GM19463 (cell line): ENCODE measurements around the gene TMEM117.

Experiments
- ATAC-seq: cut with Tn5 transposase; IDR thresholded peaks from one replicate; pipeline ENCODE4 v1.9.1; 2021; ENCODE audit warnings: mild to moderate bottlenecking, moderate library complexity; ENCODE audit not compliant: unreplicated experiment

The TMEM117 gene

GRCh38 chr12:43951286-43951685, 115.4 kb downstream of the TMEM117 start:
- ATAC-seq, result no peak

GRCh38 chr12:43957732-43958372, 122.0 kb downstream of the TMEM117 start:
- peak; percentile 100 for ATAC-seq

GRCh38 chr12:43964033-43964432, 128.2 kb downstream of the TMEM117 start:
- ATAC-seq, result no peak

GRCh38 chr12:43964961-43965360, 129.1 kb downstream of the TMEM117 start:
- no peak for ATAC-seq

GRCh38 chr12:43965899-43966298, 130.0 kb downstream of the TMEM117 start:
- no peak for ATAC-seq

- no peak for ATAC-seq
These were observed 132.9 kb downstream of the TMEM117 start for GRCh38 chr12:43968736-43969135.

GRCh38 chr12:43969882-43970281, 134.0 kb downstream of the TMEM117 start:
- no peak for ATAC-seq

- no peak for ATAC-seq
These were observed 137.5 kb downstream of the TMEM117 start for GRCh38 chr12:43973385-43973784.

GRCh38 chr12:43973993-43974392, 138.1 kb downstream of the TMEM117 start:
- ATAC-seq, result no peak

- ATAC-seq, result no peak
These were observed 140.1 kb downstream of the TMEM117 start for GRCh38 chr12:43976027-43976426.

GRCh38 chr12:43978556-43978955, 142.7 kb downstream of the TMEM117 start:
- ATAC-seq, result no peak

GRCh38 chr12:43979450-43979849, 143.6 kb downstream of the TMEM117 start:
- ATAC-seq, result no peak

GRCh38 chr12:43980627-43981191, 144.8 kb downstream of the TMEM117 start:
- no peak for ATAC-seq

GRCh38 chr12:43981726-43982125, 145.8 kb downstream of the TMEM117 start:
- ATAC-seq, result no peak

- ATAC-seq, result no peak
These were observed 146.7 kb downstream of the TMEM117 start for GRCh38 chr12:43982544-43982943.

- ATAC-seq, result peak; percentile 97
These were observed 153.1 kb downstream of the TMEM117 start for GRCh38 chr12:43988838-43989560.

GRCh38 chr12:43992856-43993255, 157.0 kb downstream of the TMEM117 start:
- no peak for ATAC-seq

- peak; percentile 91 for ATAC-seq
These were observed 164.6 kb downstream of the TMEM117 start for GRCh38 chr12:44000309-44000952.

- ATAC-seq, result no peak
These were observed 166.7 kb downstream of the TMEM117 start for GRCh38 chr12:44002607-44003006.

GRCh38 chr12:44003721-44004120, 167.8 kb downstream of the TMEM117 start:
- no peak for ATAC-seq

GRCh38 chr12:44015333-44015941, 179.6 kb downstream of the TMEM117 start:
- ATAC-seq, result peak; percentile 61
